ENCODE results near the gene DCLRE1B. TPM values are rescaled to one million over a fixed set of nuclear protein-coding genes. Genes with fewer than 3 reads are reported as not detected.

Gene DCLRE1B
- 1 to 10 TPM; 5.5 to 6.8 (median 5.9) TPM for total RNA-seq
- 4.5 TPM for total RNA-seq (2013)

DNA sequence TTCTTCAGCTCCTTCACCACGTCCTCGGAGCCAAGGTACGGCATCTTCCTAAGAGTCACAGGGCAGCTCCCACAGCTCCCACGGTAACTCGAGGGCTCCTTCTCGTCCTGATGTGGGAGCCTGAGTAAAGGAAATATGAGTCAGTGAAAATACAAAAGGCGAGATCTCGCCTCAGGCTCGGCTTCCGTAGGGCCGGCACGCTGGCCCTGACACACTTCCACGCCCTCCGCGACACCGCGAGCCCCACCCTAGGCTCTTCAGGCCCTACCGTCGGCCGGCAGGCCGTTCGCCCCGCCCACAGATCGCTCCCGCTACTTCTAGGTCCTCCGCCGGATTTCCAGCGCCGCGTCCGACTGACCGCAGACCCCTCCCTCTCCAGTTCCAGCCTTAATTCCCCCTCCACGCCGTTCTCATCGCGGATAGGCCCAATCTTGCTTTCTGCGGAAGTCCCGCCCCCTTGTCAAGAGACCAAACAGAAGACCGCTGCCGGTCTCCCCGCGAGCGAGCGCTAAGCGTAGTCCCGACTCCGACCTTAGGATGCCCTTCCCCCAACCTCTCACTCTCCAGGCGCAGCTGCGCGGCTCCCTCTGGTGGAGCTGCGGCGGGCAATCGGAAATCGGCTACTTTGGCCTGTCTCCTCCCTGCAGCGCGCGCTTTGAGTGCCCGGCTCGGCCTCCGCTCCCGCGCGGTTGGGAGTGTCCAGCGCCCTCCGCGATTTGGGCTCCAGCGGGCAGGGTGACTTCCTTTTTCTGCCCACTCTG is at the start of gene DCLRE1B, which contains the start of gene AP4B1:
Gene DCLRE1B, plus strand, starts transcription at position 653 of the 761 bp plus-strand sequence. CDS start 261 bp downstream, outside the sequence.
Gene AP4B1, minus strand, starts transcription at position 126 of the 761 bp plus-strand sequence. Its CDS starts 82 bp downstream, at position 44.
- peak; percentile 62 for TF ChIP-seq CTCF (IDR thresholded peaks at IDR 0.05)
- Mint-ChIP-seq H3K27ac (peak within 1 kb of the TSS; percentile 99), H3K27me3 (ENCODE audit: low read depth in 2 of 2) (no peaks in the 10 kb centered on the region), H3K4me3 (peak within 1 kb of the TSS; percentile 98), H3K9me3 (no peaks in the 10 kb centered on the region), H3K4me1 (peaks cover 50 to 66% of the 10 kb centered on the region in 2 donors), H3K36me3 (peaks cover 8% of the 10 kb centered on the region)
- peaks cover 29% of the 10 kb centered on the region for H3K36me3 ChIP-seq (ENCODE audit: control insufficient read depth, insufficient read depth, low read length)
- peak within 1 kb of the TSS; percentile 70 for H3K4me3 ChIP-seq (ENCODE audit: low read length)
- H3K4me1 ChIP-seq (ENCODE audit: control insufficient read depth, insufficient read depth, low read length): peaks cover 32% of the 10 kb centered on the region
- whole genome bisulfite sequencing (ENCODE audit: insufficient coverage): under 1% methylated on average over 67 of the region's 67 CpGs
- no peaks in the 10 kb centered on the region for H3K27me3 ChIP-seq (ENCODE audit: control insufficient read depth, insufficient read depth, low read length)
- H3K9me3 ChIP-seq (ENCODE audit: control insufficient read depth, insufficient read depth, low read length): no peaks in the 10 kb centered on the region
- intact Hi-C loops (cut with micrococcal nuclease): loop anchor here (1.0 to 2.0 kb wide), 6 partner anchors 24 to 146 kb away; partner anchors contain the start of genes HIPK1, PHTF1, PTPN22 and RSBN1
- DNase-seq: peak; percentile 91 to 100
- H3K27ac ChIP-seq (ENCODE audit: low read length): peak within 1 kb of the TSS; percentile 93
- ATAC-seq: peak; percentile 91 to 98 (median 91)

- no peak for ATAC-seq
- Mint-ChIP-seq H3K27me3 (ENCODE audit: low read depth in 2 of 2) (no peaks in the 10 kb centered on the region), H3K36me3 (peaks cover 20% of the 10 kb centered on the region), H3K27ac (peak overlapping the region in 1 of 2 donors; percentile 57), H3K9me3 (no peaks in the 10 kb centered on the region), H3K4me3 (no peak overlapping the region), H3K4me1 (peaks cover 26 to 32% of the 10 kb centered on the region in 2 donors)
- H3K27me3 ChIP-seq (ENCODE audit: control insufficient read depth, insufficient read depth, low read length): no peaks in the 10 kb centered on the region
- peaks cover 57% of the 10 kb centered on the region for H3K36me3 ChIP-seq (ENCODE audit: control insufficient read depth, insufficient read depth, low read length)
- no peaks in the 10 kb centered on the region for H3K9me3 ChIP-seq (ENCODE audit: control insufficient read depth, insufficient read depth, low read length)
- no peak for DNase-seq
- intact Hi-C loops (cut with micrococcal nuclease): no loop called here
- 95% methylated on average over 4 of the region's 4 CpGs for WGBS (ENCODE audit: insufficient coverage)
- H3K4me3 ChIP-seq (ENCODE audit: low read length): no peak overlapping the region
- no peak overlapping the region for H3K27ac ChIP-seq (ENCODE audit: low read length)
- H3K4me1 ChIP-seq (ENCODE audit: control insufficient read depth, insufficient read depth, low read length): peaks cover 9% of the 10 kb centered on the region
- no peak for TF ChIP-seq CTCF (IDR thresholded peaks at IDR 0.05)
These were observed 49.3 kb upstream of the DCLRE1B start for GRCh38 chr1:113855630-113856400.

DNA sequence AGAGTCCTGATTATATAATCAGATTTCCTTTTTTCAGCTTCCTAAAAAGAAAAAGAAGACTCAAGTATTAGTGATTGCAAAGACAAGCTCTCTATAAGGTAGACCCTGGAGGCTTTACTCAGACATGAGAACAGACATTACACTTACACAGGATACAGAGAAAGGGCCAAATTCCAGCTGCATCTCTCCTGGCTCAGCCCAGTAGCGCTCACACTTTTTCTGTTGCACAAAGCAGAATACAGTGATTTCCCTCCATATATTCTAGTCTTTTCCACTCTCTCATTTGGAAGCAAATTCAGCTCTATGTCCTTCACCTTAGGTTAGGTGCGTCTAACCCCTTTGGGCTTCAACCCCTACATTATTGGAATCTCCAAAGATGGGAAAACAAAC is 48.7 kb upstream of the DCLRE1B start:
- no peak overlapping the region for H3K27ac ChIP-seq (ENCODE audit: low read length)
- TF ChIP-seq CTCF (IDR thresholded peaks at IDR 0.05): no peak
- H3K4me3 Mint-ChIP-seq: no peak overlapping the region
- intact Hi-C loops (cut with micrococcal nuclease): no loop called here
- no peaks in the 10 kb centered on the region for H3K27me3 ChIP-seq (ENCODE audit: control insufficient read depth, insufficient read depth, low read length)
- no peaks in the 10 kb centered on the region for H3K9me3 ChIP-seq (ENCODE audit: control insufficient read depth, insufficient read depth, low read length)
- H3K27ac Mint-ChIP-seq: peak overlapping the region in 1 of 2 donors; percentile 57
- DNase-seq (no peak), ATAC-seq (no peak)
- WGBS (ENCODE audit: insufficient coverage): 100% methylated on average over 1 of the region's 2 CpGs
- peaks cover 29 to 34% of the 10 kb centered on the region in 2 donors for H3K4me1 Mint-ChIP-seq
- H3K4me1 ChIP-seq (ENCODE audit: control insufficient read depth, insufficient read depth, low read length): peaks cover 14% of the 10 kb centered on the region
- no peaks in the 10 kb centered on the region for H3K27me3 Mint-ChIP-seq (ENCODE audit: low read depth in 2 of 2)
- H3K4me3 ChIP-seq (ENCODE audit: low read length): no peak overlapping the region
- H3K36me3 ChIP-seq (ENCODE audit: control insufficient read depth, insufficient read depth, low read length): peaks cover 56% of the 10 kb centered on the region
- H3K36me3 Mint-ChIP-seq: peaks cover 20% of the 10 kb centered on the region
- H3K9me3 Mint-ChIP-seq: no peaks in the 10 kb centered on the region
